AG10803 (cell line): ENCODE measurements around the gene EHBP1.

ENCODE experiments used
- DNase-seq: peaks from one replicate; pipeline ENCODE4 v3.0.0; 2010; ENCODE audit warnings: low read depth
- H3K4me3 ChIP-seq: 2 replicates; pipeline ENCODE4 v1.5.1; 2011; ENCODE audit warnings: mild to moderate bottlenecking, low read length, control low read depth
- TF ChIP-seq, protein P1 (sequence below): conservative IDR thresholded peaks from 2 replicates; pipeline ENCODE4 v1.5.1; 2011; ENCODE audit warnings: mild to moderate bottlenecking, low read length, control low read depth, inconsistent platforms

EHBP1 gene

GRCh38 chr2:62784341-62784740 lies 78.8 kb downstream of the EHBP1 start:
- TF ChIP-seq, protein P1, sequence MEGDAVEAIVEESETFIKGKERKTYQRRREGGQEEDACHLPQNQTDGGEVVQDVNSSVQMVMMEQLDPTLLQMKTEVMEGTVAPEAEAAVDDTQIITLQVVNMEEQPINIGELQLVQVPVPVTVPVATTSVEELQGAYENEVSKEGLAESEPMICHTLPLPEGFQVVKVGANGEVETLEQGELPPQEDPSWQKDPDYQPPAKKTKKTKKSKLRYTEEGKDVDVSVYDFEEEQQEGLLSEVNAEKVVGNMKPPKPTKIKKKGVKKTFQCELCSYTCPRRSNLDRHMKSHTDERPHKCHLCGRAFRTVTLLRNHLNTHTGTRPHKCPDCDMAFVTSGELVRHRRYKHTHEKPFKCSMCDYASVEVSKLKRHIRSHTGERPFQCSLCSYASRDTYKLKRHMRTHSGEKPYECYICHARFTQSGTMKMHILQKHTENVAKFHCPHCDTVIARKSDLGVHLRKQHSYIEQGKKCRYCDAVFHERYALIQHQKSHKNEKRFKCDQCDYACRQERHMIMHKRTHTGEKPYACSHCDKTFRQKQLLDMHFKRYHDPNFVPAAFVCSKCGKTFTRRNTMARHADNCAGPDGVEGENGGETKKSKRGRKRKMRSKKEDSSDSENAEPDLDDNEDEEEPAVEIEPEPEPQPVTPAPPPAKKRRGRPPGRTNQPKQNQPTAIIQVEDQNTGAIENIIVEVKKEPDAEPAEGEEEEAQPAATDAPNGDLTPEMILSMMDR, result no peak
- DNase-seq, result no peak
- no peak overlapping the region for H3K4me3 ChIP-seq

GRCh38 chr2:62785216-62785615 lies 79.7 kb downstream of the EHBP1 start:
- no peak for DNase-seq
- TF ChIP-seq, protein P1, result no peak
- no peak overlapping the region for H3K4me3 ChIP-seq

DNA sequence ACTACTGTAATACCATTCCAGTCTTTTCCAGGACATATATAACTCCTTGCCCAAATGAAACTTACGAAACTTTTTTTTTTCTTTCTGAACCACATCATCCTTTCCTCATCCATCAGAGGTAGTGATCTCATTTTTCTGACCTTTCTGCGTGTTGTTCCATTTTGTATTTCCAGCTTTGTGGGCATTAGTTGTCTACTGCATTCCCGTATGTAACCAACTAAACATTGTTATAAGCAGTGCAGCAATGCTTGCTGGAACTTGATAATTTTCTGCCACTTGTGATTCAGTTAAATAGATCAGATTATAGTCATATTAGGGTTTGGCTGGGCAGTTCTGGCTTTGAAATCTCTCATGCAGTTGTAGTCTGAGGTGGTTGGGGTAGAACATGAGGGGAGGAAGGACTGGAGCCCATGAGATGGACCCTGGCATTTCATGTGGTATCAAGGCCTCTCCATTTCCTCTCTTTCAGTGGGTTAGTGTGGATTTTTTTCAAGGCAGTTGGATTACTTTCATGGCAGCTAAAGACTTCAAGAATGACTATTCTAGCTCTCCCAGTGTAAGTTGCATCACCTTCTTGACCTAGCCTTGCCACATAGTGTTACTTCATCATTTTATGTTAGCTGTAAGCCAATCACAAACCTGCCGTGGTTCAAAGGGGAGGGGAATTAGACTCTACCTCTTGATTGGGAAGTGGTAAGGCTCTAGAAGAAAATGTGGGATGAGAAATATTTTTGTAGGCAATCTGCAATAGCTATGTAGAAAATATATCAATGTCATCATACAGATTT lies 80.5 kb downstream of the EHBP1 start:
- peak; percentile 74 for DNase-seq
- no peak overlapping the region for H3K4me3 ChIP-seq
- TF ChIP-seq, protein P1, result no peak

- DNase-seq, result peak; percentile 15
- TF ChIP-seq, protein P1, result 0 out of 2 replicates have a peak, but pooled peaks have one; percentile 26
- no peak overlapping the region for H3K4me3 ChIP-seq
Observed at GRCh38 chr2:62787386-62787785, 81.9 kb downstream of the EHBP1 start.

- no peak overlapping the region for H3K4me3 ChIP-seq
- TF ChIP-seq, protein P1, result no peak
- no peak for DNase-seq
Observed at GRCh38 chr2:62789518-62789917, 84.0 kb downstream of the EHBP1 start.

- H3K4me3 ChIP-seq, result no peak overlapping the region
- TF ChIP-seq, protein P1, result no peak
- DNase-seq, result no peak
Observed at GRCh38 chr2:62789918-62790317, 84.4 kb downstream of the EHBP1 start.

- H3K4me3 ChIP-seq, result no peak overlapping the region
- TF ChIP-seq, protein P1, result no peak
- no peak for DNase-seq
Observed at GRCh38 chr2:62792408-62792807, 86.9 kb downstream of the EHBP1 start.
